ENCODE data around the gene SOD1. TPM values are rescaled to one million over a fixed set of nuclear protein-coding genes. Genes with fewer than 3 reads are reported as not detected.

The SOD1 gene
- 171 and 232 TPM in 2 replicates for total RNA-seq (ENCODE audit: low replicate concordance)
- long read RNA-seq, transcript SOD1-201 (5 exons, 966 nt) = major isoform, 134 of 148 reads
- long read RNA-seq, partial matches to known transcripts = 2 of 148 reads
- long read RNA-seq, other reads (novel, unspliced or antisense) = 12 of 148 reads

DNA sequence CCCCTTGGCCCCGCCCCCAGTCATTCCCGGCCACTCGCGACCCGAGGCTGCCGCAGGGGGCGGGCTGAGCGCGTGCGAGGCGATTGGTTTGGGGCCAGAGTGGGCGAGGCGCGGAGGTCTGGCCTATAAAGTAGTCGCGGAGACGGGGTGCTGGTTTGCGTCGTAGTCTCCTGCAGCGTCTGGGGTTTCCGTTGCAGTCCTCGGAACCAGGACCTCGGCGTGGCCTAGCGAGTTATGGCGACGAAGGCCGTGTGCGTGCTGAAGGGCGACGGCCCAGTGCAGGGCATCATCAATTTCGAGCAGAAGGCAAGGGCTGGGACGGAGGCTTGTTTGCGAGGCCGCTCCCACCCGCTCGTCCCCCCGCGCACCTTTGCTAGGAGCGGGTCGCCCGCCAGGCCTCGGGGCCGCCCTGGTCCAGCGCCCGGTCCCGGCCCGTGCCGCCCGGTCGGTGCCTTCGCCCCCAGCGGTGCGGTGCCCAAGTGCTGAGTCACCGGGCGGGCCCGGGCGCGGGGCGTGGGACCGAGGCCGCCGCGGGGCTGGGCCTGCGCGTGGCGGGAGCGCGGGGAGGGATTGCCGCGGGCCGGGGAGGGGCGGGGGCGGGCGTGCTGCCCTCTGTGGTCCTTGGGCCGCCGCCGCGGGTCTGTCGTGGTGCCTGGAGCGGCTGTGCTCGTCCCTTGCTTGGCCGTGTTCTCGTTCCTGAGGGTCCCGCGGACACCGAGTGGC, at the start of gene SOD1:
Gene SOD1, plus strand, starts transcription at position 158 of the 723 bp plus-strand sequence. Its CDS starts 77 bp downstream, at position 235.
- Mint-ChIP-seq H3K4me1 (ENCODE audit: unreplicated experiment) (peaks cover 32% of the 10 kb centered on the region), H3K27me3 (no peaks in the 10 kb centered on the region), H3K27ac (peak within 1 kb of the TSS; percentile 96), H3K9me3 (peaks cover 5% of the 10 kb centered on the region), H3K36me3 (peaks cover 28% of the 10 kb centered on the region), H3K4me3 (peak within 1 kb of the TSS; percentile 100)
- DNase-seq (ENCODE audit: extremely low spot score, unreplicated experiment) = peak; percentile 94
- TF ChIP-seq, protein P1, sequence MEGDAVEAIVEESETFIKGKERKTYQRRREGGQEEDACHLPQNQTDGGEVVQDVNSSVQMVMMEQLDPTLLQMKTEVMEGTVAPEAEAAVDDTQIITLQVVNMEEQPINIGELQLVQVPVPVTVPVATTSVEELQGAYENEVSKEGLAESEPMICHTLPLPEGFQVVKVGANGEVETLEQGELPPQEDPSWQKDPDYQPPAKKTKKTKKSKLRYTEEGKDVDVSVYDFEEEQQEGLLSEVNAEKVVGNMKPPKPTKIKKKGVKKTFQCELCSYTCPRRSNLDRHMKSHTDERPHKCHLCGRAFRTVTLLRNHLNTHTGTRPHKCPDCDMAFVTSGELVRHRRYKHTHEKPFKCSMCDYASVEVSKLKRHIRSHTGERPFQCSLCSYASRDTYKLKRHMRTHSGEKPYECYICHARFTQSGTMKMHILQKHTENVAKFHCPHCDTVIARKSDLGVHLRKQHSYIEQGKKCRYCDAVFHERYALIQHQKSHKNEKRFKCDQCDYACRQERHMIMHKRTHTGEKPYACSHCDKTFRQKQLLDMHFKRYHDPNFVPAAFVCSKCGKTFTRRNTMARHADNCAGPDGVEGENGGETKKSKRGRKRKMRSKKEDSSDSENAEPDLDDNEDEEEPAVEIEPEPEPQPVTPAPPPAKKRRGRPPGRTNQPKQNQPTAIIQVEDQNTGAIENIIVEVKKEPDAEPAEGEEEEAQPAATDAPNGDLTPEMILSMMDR (conservative IDR thresholded peaks at IDR 0.05) = peak; percentile 15

DNA sequence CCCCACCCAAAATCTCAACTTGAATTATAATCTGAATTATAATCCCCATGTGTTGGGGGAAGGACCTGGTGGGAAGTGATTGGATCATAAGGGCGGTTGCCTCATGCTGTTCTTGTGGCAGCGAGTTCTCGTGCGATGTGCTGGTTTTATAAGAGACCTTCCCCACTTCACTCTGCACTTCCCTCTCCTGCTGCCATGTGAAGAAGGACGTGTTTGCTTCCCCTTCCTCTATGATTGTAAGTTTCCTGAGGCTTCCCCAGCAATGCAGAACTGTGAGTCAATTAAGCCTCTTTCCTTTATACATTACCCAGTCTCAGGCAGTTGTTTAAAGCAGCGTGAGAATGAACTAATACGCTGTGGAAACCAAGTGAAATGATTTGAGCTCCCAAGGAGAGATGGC, 48.0 kb upstream of the SOD1 start:
- Mint-ChIP-seq H3K36me3 (no peaks in the 10 kb centered on the region), H3K9me3 (no peaks in the 10 kb centered on the region), H3K27me3 (no peaks in the 10 kb centered on the region), H3K4me1 (ENCODE audit: unreplicated experiment) (peaks cover 12% of the 10 kb centered on the region), H3K4me3 (no peak overlapping the region), H3K27ac (no peak overlapping the region)
- TF ChIP-seq, protein P1 (conservative IDR thresholded peaks at IDR 0.05) = no peak
- DNase-seq (ENCODE audit: extremely low spot score, unreplicated experiment) = no peak

DNA sequence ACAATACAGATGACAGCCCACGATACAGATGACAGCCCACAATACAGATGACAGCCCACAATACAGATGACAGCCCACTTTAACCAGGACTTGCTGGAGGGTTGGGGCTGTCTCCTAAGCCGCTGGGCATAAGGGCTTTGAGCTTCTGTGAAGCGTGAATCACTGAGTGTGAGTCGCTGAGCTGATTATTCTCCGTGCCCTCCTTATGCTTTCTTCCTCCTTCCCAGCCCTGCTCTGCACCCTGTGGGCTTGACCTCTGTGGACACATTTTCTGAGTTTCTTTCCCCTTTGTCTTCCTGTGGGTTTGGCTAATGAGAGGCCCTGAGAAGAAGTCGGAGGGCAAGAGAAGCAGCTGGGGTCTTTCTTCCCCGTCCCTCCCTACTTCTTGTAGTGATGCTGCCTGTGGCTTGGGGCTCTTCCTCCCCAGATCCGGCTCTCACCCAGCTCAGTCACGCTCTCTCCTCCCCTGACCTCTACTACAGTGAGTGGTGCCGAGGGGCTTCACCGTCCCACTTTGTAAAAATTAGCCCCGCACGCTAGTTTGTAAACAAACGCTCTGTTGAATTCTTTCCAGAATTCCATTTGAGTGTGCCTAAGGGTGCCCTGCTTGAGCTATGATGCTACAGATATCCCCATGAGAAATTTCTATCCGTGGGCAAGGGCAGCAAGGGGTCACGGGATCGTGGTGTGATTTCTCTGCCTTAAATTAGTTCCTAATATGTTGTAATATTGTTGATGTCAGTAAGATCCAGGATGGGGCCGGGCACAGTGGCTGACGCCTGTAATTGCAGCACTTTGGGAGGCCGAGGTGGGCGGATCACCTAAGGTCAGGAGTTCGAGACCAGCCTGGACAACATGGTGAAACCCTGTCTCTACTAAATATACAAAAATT, 46.4 kb upstream of the SOD1 start:
- Mint-ChIP-seq H3K4me3 (no peak overlapping the region), H3K9me3 (no peaks in the 10 kb centered on the region), H3K36me3 (no peaks in the 10 kb centered on the region), H3K27me3 (no peaks in the 10 kb centered on the region), H3K4me1 (ENCODE audit: unreplicated experiment) (peaks cover 12% of the 10 kb centered on the region), H3K27ac (no peak overlapping the region)
- TF ChIP-seq, protein P1 (conservative IDR thresholded peaks at IDR 0.05) = no peak
- no peak for DNase-seq (ENCODE audit: extremely low spot score, unreplicated experiment)

DNA sequence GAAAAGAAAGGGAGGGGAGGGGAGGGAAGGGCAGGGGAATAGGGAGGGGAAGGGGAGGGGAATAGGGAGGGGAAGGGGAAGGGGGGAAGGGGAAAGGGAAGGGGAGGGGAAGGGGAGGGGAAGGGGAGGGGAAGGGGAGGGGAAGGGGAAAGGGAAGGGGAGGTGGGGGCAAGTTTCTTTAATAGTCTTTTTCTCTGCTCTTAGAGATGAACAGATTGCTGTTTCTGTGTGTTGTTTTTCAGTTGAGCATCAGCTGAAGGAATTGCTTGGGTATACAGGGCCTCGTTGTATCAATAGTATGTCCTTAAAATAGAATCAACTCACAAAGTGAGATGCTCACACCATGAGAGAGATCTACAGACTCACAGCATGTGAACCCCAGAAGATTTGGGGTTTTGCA, 44.8 kb upstream of the SOD1 start:
- Mint-ChIP-seq H3K4me1 (ENCODE audit: unreplicated experiment) (peaks cover 8% of the 10 kb centered on the region), H3K27me3 (no peaks in the 10 kb centered on the region), H3K27ac (no peak overlapping the region), H3K36me3 (no peaks in the 10 kb centered on the region), H3K4me3 (no peak overlapping the region), H3K9me3 (peaks cover 4% of the 10 kb centered on the region)
- TF ChIP-seq, protein P1 (conservative IDR thresholded peaks at IDR 0.05) = no peak
- no peak for DNase-seq (ENCODE audit: extremely low spot score, unreplicated experiment)

DNA sequence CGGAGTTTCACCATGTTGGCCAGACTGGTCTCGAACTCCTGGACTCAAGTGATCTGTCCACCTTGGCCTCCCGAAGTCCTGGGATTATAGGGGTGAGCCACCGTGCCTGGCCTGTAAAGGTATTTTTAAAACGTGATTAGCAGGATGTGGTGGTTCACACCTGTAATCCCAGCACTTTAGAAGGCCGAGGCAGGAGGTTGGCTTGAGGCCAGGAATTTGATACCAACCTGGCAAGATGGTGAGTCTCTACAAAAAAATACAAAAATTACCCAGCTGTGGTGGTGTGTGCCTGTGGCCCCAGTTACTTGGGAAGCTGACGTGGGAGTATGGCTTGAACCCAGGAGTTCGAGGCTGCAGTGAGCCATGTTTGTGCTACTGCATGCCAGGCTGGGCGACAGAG, 43.3 kb upstream of the SOD1 start:
- DNase-seq (ENCODE audit: extremely low spot score, unreplicated experiment) = no peak
- Mint-ChIP-seq H3K27me3 (no peaks in the 10 kb centered on the region), H3K9me3 (peaks cover 4% of the 10 kb centered on the region), H3K4me3 (no peak overlapping the region), H3K4me1 (ENCODE audit: unreplicated experiment) (peaks cover 8% of the 10 kb centered on the region), H3K36me3 (no peaks in the 10 kb centered on the region), H3K27ac (no peak overlapping the region)
- TF ChIP-seq, protein P1 (conservative IDR thresholded peaks at IDR 0.05) = no peak
